GM18519 (cell line): Measurements from ENCODE around the gene MPPED2.

Experiments used
- ATAC-seq: cut with Tn5 transposase; IDR thresholded peaks from one replicate; pipeline ENCODE4 v1.9.1; 2021; ENCODE audit warnings: mild to moderate bottlenecking, moderate library complexity; ENCODE audit not compliant: unreplicated experiment, low FRiP score

The MPPED2 gene

DNA sequence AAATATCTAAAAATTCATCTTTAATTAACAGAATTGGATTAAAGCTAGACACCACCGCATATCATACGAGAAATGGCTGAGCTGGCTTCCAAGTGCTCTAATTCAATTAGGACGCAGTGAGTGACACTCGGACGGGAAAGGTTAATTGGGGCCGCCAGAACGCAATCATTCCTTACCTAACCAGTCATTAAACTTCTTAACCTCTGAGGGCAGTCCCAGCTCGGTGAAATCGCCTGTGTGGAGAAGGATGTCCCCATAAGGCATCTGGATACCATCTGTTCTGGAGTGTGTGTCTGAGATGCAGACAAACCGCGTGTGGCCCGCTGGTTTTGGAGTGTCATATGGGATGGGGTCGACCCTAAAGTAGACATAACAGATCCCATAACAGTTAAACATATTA lies 50.3 kb downstream of the MPPED2 start:
- ATAC-seq, result no peak

DNA sequence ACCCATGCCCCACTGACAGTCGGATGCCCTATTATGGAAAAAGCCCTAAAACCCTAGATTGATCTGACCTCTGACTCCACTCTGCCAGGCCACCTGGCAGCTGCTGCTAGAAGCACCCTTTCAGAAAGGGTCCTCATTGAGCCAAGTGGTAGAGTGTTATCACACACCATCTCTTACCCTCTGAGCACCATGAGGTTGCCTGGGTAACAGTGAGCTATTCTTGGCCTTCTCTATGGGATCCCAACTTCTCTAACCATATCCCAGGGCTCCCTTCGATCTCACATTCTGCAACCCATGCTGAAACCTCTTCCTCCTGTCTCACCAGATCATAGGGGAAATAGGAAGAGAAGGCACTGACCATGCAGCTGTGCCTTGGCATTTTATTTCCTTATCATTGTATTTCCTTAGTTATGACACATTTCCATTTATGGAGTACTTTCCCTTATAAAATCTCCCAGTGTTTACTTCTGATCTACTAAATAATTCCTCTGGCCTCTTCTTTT lies 52.7 kb downstream of the MPPED2 start:
- ATAC-seq, result no peak

DNA sequence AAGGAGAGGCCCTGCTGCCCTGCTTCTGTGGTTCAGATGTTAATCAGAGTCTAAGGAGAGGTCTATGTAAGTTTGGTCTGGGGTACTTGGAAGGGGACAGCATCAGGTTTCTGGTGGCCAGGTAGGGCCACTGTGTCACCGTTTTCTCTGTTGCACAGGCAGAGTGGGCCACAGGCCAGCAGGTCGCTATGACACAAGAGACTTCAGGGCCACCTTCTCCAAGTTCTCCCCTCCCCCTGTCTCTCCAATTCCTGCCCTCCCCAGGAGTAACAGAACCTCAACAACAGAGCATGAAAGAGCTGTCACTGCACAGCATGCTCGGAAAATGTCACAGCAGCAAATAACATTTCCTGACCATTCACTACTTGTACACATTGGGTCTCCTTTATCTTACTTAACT lies 58.6 kb downstream of the MPPED2 start:
- no peak for ATAC-seq

- ATAC-seq, result no peak
Measured at GRCh38 chr11:30526558-30526957, 59.6 kb downstream of the MPPED2 start.

DNA sequence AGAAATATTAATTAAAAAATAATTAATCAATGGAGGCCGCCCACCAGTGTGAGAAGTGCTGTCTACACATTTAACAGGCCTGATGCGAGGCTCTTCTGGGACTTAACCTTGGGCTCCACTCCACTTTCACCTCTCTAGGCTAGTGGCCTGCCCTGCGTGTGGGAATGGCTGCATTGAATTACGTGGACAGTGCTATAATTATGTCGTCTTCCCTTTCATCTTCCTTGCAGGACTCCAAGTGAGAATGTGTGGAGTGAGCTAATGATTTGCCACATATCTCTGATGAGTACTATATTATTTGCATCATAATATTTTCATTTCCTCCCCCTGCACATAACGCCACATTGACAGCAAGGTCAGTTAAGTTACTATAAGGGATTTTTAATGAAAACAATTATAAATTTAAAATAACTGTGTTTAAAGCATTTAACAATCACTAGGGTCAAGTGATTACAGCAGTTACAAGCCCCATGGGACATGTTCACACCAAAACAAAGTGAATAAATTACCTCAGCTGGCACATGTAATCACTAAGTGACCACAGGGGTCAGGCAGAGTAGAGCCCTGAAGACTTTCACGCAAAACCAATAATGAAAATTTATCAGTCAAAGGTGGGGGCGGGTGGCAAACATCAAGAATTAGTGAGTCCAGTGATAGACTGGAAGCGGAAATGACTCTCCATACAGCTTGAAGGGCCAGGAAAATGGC lies 63.5 kb downstream of the MPPED2 start:
- ATAC-seq, result no peak

DNA sequence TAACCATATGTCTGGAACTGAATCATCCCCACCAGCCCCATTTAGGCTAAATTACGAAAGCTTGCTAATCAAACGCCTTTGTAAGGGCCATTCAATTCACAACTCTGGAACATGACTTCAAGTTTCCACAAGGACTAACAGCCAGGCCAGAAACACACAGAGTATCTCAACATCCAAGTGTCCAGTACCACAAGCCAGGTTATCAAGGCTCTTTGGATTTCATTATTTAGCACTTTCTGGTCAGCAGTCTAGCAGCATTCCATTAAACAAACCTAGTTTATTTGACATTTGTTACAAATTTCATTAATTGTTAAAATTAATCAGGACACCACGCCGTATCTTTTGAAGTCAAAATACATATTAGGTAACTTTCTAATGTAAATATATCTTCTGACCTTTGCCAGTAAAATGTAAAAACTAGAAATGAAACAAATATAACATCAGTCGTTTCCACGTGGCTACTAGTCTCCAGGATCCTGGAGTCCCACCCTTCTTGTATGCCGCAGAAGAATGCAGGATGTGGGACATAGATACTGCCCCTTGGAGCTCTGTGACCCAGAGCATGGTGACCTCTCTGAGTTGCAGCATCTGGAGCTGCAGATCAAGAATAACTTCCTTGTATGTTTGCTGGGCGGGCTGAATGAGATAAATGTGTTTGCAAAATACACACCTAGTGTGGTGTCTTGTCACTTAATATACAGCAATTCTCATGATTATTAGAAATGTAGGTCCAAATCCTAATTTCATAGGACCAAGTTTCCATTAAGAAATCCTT lies 64.7 kb downstream of the MPPED2 start:
- ATAC-seq, result no peak

DNA sequence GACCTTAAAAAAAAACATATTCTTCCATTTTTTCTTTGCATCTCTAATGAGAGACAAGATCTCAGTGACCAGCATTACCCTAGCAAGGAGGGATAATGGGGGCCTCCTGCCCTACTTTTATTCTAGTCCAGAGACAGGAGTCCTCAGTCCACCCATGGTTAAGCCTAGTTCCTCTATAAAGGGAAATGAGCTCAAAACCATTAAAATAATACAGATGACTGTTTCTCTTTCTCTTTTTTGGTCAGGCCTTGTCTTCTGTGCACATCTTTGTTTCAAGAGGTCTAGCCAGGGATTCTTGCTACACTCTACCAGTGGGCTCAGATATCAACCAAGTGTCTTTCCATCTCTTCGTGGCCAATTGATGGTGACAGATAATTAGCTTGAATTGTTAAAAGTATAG lies 73.1 kb downstream of the MPPED2 start:
- ATAC-seq, result no peak

DNA sequence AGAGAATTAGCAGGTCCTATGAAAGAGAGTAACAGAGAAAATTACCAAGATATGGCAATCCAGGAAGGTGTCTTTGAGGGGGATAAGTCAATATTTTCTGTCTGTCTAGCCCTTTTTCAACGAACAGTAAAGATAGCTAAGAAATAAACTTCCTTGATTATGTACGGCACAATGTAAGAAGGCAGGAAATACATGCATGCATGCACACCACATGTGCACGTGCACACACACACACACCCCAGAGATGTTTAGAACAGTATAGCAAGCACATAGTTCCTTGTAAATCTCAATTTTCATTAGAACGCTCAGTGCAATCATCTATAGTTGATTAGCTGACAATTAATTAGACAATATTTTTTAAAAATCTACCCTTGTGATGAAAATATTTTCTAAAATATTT lies 74.7 kb downstream of the MPPED2 start:
- no peak for ATAC-seq

DNA sequence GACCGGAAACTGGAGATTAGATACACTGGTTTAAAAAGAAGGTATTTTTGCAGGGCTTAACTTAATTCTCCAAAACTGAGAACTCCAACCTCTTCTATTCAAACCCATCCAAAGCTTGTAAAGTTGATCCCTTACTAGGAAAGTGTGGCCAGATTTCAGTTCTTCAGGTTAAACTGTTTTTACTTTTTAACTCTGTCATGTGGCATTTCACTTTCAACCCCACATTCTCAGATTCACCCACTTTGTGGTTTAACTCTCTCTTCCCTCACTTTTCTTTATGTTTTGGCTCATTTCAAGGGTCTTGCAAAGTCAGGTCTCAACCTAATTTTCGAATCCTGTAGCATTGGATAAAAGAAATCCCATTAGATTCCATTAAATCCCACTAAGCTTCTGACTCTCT lies 75.4 kb downstream of the MPPED2 start:
- no peak for ATAC-seq

- ATAC-seq, result no peak
Measured at GRCh38 chr11:30509364-30509763, 76.8 kb downstream of the MPPED2 start.

GRCh38 chr11:30508594-30508993 lies 77.6 kb downstream of the MPPED2 start:
- no peak for ATAC-seq

- ATAC-seq, result no peak
Measured at GRCh38 chr11:30505603-30506002, 80.5 kb downstream of the MPPED2 start.

DNA sequence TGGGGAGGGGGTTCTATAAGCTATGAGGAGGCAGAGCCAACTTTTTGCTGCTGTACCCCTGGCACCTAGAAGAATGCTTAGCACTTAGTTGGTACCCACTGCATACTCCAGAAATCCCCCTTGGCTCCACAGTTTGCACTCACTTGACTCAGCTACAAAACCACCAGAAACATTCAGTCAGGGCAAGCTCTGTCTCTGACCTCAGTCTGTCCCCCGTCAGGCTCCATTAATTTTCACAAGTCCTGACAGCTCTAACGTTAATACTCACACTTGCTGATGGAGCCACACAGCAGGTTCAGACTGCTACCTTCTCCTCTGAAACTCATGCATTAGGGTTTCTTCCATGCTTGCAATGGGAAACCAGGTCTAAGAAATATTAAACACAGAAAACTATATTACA lies 81.7 kb downstream of the MPPED2 start:
- ATAC-seq, result no peak

DNA sequence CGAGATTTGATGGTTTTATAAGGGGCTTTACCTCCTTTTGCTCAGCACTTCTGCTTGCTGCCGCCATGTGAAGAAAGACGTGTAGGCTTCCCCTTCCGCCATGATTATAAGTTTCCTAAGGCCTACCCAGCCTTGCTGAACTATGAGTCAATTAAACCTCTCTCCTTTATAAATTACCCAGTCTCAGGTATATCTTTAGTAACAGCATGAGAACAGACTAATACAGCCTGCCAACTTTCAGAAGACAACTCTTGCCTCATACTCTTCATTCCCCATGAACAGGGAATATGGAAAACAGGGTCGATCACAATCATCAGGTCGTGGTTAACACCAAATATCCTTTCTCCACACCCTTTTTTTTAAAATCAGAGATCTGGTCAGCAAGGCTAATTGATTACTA lies 83.0 kb downstream of the MPPED2 start:
- ATAC-seq, result no peak

GRCh38 chr11:30502305-30502704 lies 83.8 kb downstream of the MPPED2 start:
- no peak for ATAC-seq

GRCh38 chr11:30501744-30502143 lies 84.4 kb downstream of the MPPED2 start:
- ATAC-seq, result no peak

DNA sequence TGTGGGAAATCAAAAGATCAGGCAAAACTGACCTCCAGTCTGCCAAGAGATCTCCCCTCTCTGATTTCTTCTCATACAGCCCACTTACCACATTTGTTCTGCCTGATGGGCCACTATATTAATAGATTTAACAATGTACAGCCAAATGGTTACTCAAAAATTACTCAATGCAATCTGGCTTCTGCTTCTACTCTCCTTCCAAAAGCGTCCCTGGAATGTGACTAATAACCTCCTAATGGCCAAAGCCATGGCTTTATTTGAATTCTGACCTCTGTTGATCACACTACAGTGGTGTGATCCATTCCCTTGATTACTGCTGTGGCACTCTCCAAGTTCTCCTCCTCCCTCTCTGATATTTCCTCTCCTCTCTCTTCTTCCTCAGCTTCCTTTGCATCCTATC lies 86.2 kb downstream of the MPPED2 start:
- no peak for ATAC-seq

DNA sequence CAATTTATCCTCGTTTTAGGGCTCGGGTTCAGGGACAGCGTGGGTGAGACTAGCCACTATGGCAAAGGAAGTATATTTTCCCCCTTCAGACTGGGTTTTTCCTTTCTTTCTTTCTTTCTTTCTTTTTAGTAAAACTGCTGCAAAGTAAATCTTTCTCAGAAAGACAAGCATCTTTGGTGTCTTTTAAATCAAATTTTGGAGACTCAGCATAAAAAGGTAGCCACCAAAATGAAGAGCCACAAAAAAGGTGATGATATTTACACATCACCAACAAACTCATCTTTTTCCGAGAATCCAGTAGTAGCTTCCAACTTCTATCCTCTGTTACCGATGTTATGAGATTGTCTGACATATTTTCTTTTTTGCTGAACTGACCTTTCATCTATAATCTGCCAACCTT lies 88.6 kb downstream of the MPPED2 start:
- no peak for ATAC-seq

DNA sequence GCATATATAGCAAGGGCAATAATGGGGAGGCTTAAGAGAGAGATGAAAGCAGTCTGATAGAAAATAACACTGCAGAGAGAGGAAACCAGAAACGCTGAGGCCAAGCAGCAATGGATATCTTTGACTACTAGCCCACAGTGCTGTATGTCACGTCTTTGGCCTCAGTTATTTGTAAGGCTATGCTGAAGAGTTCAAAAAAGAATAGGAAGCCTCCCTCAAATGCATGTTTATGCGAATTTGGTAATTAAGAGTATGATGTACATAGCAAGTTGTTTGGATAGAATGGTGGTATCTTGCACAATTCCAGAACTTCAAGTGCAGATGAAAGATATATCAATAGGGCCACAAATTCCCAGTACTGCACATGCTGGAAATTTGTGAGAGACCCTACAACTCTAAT lies 89.2 kb downstream of the MPPED2 start:
- no peak for ATAC-seq

- ATAC-seq, result no peak
Measured at GRCh38 chr11:30495437-30495836, 90.7 kb downstream of the MPPED2 start.

DNA sequence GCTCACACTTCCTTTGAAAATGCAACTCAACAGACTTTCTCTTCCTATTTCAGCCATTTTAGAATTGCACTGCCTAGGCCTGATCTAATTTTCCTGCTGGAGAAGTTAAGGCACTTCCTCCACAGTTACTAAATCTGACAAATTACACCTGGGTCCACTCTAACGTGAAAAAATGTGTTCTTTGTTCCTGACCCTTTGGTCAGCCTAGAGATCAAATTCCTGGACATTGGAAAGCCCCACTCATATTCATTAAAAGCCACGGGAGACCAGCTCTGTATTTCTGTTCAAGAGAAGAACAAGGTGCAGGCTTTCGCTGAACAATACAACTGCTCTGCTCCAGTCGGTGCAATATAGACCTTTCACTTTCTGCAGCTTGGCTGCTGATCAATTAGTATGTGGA lies 96.6 kb downstream of the MPPED2 start:
- ATAC-seq, result no peak

DNA sequence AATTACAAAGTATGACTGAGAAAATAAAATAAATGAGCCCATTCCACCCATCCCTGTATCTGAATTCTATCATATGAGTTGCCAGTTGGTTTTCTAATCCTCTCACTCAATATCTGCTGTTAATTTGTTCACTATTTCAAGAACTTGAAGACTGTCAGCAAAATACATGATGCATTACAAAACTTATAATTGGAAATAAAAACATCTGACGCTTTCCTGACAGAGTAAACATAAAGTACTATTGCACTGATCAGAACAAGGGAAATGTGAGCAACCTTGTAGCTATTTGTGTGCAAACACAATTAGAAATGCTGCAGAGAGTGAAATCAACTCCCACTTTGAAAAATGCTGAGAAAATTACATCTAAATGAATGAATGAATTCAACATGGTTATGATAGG lies 97.1 kb downstream of the MPPED2 start:
- no peak for ATAC-seq
